ES-I3 (cell line): ENCODE results near the gene CCND1.
"Not testable (repeated sequence)": the region's sequence is repeated elsewhere in the genome, so short reads cannot be mapped to it uniquely, and the experiment has no call there.

ENCODE experiments used
- H3K36me3 ChIP-seq: 2 replicates; pipeline ENCODE4 v1.6.1; 2013; ENCODE audit warnings: mild to moderate bottlenecking, low read length, control low read depth, moderate library complexity; ENCODE audit not compliant: insufficient read depth
- H3K4me1 ChIP-seq: 2 replicates; pipeline ENCODE4 v1.6.1; 2013; ENCODE audit warnings: mild to moderate bottlenecking, control low read depth, low read length; ENCODE audit not compliant: insufficient read depth
- H3K9ac ChIP-seq: 2 replicates; pipeline ENCODE4 v1.6.1; 2013; ENCODE audit warnings: low read depth, mild to moderate bottlenecking, low read length, moderate library complexity
- H3K9me3 ChIP-seq: 2 replicates; pipeline ENCODE4 v1.6.1; 2013; ENCODE audit warnings: mild to moderate bottlenecking, low read length, moderate library complexity; ENCODE audit not compliant: control insufficient read depth, insufficient read depth

Gene CCND1

DNA sequence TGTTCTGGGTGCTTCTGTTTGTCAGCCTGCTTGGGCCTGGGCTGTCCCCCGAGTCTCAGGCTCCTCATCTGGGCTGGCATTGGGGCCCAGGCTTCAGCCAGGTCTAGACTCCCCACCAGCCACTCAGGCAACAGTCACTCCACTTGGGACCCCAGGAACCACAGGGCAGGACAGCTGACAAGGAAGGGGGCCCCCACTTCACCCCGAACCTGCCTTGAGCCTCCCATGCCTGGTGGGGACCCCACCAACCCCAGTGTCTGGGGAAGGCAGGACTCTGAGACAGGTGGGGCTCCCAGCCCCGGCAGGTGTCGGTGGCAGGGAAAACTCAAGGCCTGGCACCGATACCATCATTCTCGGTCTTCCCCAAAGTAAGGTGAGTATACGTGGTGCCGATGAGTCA, 45.9 kb downstream of the CCND1 start:
- Histone ChIP-seq H3K4me1 (no peaks in the 10 kb centered on the region), H3K9ac (no peak overlapping the region), H3K9me3 (no peaks in the 10 kb centered on the region), H3K36me3 (no peaks in the 10 kb centered on the region; the same call in 1 of the 2 replicates)

DNA sequence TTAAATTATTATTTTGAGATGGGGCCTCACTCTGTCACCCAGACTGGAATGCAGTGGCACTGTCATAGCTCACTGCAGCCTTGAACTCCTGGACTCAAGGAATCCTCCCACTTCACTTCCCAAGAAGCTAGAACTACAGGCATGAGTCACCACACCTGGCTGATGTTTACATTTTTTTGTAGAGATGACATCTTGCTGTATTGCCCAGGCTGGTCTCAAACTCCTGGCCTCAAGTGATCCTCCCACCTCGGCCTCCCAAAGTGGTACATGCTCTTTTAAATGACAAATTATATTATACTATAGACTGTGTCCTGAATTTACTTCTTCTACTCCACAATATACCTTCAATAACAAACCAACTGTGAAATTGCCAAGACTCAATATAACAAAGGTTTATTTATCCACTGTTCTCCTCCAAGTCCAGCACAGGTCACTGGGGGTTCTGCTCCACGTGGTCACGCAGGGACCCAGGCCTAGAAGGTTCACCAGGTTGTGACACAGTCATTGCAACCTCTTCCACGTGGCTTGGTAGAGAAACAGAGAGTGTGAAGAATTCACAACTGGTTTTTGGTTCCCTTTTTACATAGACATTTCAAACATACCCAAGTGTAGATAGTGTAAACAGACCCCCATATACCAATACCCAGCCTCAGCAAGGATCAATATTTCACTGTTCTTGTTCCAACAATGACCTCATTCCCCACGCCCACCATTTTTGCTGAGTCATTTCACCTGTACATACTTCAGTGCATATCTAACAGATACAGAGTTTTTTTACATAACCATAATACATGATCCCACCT, 47.2 kb downstream of the CCND1 start:
- H3K9me3 ChIP-seq, H3K36me3 ChIP-seq, H3K4me1 ChIP-seq, H3K9ac ChIP-seq: not testable (repeated sequence)

DNA sequence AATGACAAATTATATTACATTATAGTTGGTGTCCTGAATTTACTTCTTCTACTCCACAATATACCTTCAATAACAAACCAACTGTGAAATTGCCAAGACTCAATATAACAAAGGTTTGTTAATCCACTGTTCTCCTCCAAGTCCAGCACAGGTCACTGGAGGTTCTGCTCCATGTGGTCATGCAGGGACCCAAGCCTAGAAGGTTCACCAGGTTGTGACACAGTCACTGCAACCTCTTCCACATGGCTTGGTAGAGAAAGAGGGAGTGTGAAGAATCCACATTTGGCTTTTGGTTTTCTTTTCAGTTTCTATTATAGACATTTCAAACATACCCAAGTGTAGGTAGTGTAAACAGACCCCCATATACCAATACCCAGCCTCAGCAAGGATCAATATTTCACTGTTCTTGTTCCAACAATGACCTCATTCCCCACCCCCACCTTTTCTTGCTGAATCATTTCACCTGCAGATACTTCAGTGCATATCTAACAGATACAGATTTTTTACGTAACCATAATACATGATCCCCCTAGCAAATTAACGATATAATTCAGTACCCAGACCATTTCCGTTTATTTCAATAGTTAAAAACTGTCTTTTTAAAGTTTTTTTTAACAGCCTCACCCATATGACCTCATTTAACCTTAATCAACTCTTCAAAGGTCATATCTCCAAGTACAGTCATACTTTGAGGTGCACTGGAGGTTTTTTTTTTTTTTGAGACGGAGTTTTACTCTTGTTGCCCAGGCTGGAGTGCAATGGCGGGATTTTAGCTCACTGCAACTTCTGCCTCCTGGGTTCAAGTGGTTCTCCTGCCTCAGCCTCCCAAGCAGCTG, 48.7 kb downstream of the CCND1 start:
- H3K9me3 ChIP-seq = no peaks in the 10 kb centered on the region
- H3K36me3 ChIP-seq = no peaks in the 10 kb centered on the region; the same call in 1 of the 2 replicates
- H3K9ac ChIP-seq = no peak overlapping the region
- no peaks in the 10 kb centered on the region for H3K4me1 ChIP-seq

- no peaks in the 10 kb centered on the region for H3K9me3 ChIP-seq
- H3K36me3 ChIP-seq = no peaks in the 10 kb centered on the region; the same call in 1 of the 2 replicates
- H3K4me1 ChIP-seq = no peaks in the 10 kb centered on the region
- no peak overlapping the region for H3K9ac ChIP-seq
Measured at GRCh38 chr11:69691463-69691862, 50.5 kb downstream of the CCND1 start.

- H3K36me3 ChIP-seq = no peaks in the 10 kb centered on the region; the same call in 1 of the 2 replicates
- H3K4me1 ChIP-seq = no peaks in the 10 kb centered on the region
- no peaks in the 10 kb centered on the region for H3K9me3 ChIP-seq
- H3K9ac ChIP-seq = no peak overlapping the region
Measured at GRCh38 chr11:69692422-69692821, 51.5 kb downstream of the CCND1 start.

DNA sequence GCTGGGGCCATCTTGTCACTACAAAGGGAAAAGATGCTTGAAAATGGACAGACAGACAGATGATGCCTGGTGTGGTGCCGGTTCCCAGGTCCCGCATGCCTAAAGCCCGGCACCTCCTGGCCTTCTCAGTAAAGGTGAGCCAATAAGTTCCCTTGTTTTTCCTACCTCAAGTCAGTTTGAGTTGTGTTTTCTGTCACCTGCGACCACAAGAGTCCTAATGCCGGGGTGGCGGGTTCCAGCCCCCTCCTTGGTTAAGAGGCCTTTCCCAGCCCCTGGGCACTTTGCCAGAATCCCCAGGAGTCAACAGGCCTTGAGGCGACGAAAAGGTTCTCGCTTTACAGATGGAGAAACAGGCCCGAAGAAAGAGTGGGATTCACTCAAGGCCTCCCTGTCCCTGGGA, 53.8 kb downstream of the CCND1 start:
- Histone ChIP-seq H3K4me1 (no peaks in the 10 kb centered on the region), H3K36me3 (peaks cover 5% of the 10 kb centered on the region; the same call in 1 of the 2 replicates), H3K9me3 (no peaks in the 10 kb centered on the region), H3K9ac (no peak overlapping the region)

DNA sequence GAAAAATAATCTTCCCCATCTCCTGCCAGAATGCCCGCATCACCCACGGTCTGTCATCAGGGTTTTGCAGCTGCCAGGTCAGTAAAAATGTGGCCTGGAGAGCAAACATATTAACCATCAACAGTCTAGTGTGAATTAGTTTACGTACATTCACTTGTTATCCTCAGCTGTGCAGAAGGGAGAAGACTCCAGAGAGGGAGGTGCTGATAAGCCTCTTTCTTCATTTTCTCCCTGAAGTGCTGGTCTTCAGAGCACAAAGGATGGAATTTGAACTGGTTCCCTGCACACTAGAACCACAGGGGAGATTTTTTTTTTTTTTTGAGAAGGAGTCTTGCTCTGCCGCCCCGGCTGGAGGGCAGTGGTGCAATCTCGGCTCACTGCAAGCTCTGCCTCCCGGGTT, 54.6 kb downstream of the CCND1 start:
- peaks cover 3% of the 10 kb centered on the region; the same call in 1 of the 2 replicates for H3K4me1 ChIP-seq
- no peak overlapping the region for H3K9ac ChIP-seq
- peaks cover 5% of the 10 kb centered on the region; the same call in 1 of the 2 replicates for H3K36me3 ChIP-seq
- no peaks in the 10 kb centered on the region for H3K9me3 ChIP-seq

DNA sequence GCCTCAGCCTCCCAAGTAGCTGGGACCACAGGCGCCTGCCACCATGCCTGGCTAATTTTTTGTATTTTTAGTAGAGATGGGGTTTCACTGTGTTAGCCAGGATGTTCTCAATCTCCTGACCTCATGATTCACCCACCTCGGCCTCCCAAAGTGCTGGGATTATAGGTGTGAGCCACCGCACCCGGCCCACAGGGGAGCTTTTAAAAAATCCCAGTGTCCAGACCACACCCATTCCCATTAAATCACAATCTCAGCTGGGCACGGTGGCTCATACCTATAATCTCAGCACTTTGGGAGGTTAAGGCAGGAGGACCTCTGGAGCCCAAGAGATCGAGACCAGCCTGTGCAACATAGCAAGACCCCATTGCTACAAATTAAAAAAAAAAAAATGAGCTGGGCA, 55.0 kb downstream of the CCND1 start:
- H3K9me3 ChIP-seq, H3K36me3 ChIP-seq, H3K4me1 ChIP-seq, H3K9ac ChIP-seq: not testable (repeated sequence)

DNA sequence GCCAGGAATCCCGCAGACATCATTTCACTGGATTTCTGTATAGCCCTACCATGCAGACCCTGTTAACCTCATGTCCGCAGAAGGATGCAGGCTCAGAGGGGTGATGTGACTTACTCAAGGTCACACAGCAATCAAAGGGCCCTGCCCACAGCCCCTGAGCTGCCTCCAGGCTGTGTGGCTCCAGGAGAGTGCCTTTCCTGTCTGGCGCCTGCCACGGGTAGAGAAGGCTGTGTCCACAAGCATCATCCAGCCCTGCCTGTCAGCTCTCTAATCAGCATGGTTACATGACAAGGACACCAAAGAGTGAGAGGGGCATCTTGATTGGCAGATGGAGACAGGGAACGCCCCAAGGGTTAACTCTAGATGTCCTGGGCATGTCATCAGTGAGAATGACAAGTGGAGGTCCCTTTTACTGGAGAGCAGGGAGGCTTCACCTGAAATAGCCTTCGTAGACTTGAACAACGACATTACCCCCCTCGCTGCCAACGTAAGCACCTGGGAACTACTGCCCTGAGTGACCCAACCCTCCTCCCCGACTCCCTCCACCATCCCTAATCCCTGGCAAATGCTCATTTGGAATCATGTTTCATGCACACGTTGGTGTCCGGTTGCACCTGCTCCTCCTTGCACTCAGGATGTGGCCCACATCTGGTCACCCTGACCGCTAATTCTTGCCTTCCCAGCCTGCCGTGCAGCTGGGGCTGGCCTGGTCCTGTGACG, 56.0 kb downstream of the CCND1 start:
- peaks cover 8% of the 10 kb centered on the region; the same call in 1 of the 2 replicates for H3K4me1 ChIP-seq

GRCh38 chr11:69697469-69697843, 56.5 kb downstream of the CCND1 start:
- Histone ChIP-seq H3K36me3 (peaks cover 5% of the 10 kb centered on the region; the same call in 1 of the 2 replicates), H3K4me1 (peaks cover 8% of the 10 kb centered on the region; the same call in 1 of the 2 replicates), H3K9me3 (no peaks in the 10 kb centered on the region), H3K9ac (no peak overlapping the region)

More for the DNA sequence above, 56.0 kb downstream of the CCND1 start:
- Histone ChIP-seq H3K9ac (no peak overlapping the region), H3K36me3 (peaks cover 5% of the 10 kb centered on the region; the same call in 1 of the 2 replicates), H3K9me3 (no peaks in the 10 kb centered on the region)

DNA sequence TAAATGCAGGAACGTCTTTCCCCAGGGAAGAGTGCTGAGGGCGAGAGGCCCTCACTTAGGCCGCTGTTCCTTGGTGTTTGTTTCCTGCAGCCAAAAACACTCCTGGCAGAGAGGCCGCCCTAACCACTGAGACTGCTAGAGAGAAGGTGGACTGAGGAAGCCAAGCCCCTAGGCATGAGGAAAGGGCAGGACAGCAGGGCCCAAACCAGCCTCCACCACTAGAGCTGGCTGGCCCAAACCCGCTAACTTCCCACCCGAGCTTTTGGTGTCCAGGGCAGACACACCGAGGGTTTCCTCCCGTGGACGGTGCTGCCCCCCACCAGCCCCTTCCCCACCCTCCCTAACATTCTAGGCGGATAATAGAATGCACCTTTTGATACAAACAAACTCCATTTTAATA, 56.9 kb downstream of the CCND1 start:
- Histone ChIP-seq H3K4me1 (peaks cover 8% of the 10 kb centered on the region; the same call in 1 of the 2 replicates), H3K9me3 (no peaks in the 10 kb centered on the region), H3K36me3 (peaks cover 5% of the 10 kb centered on the region; the same call in 1 of the 2 replicates), H3K9ac (no peak overlapping the region)

GRCh38 chr11:69698362-69698761, 57.4 kb downstream of the CCND1 start:
- no peaks in the 10 kb centered on the region for H3K9me3 ChIP-seq
- peaks cover 8% of the 10 kb centered on the region; the same call in 1 of the 2 replicates for H3K4me1 ChIP-seq
- H3K36me3 ChIP-seq = peaks cover 5% of the 10 kb centered on the region; the same call in 1 of the 2 replicates
- no peak overlapping the region for H3K9ac ChIP-seq

DNA sequence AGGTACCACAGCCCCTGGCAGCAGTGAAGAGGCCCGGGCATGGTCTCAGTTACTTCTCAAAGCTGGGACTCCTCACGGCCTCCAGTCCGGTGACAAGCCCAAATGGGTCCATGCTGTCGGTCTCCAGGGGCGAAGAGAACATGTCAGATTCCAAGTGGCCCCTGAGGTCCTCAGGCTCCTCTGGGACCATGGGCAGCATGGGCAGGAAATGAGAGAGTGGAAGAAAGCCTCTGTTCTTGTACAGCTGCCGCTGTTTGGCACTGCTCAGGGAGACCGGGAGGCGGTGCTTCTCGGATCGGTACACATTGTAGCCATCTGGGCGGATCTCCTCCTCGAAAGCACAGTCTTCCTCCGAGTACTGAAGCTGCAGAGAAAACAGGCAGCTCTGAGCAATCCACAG, 58.3 kb downstream of the CCND1 start:
- Histone ChIP-seq H3K36me3 (peaks cover 5% of the 10 kb centered on the region; the same call in 1 of the 2 replicates), H3K4me1 (peaks cover 8% of the 10 kb centered on the region; the same call in 1 of the 2 replicates), H3K9me3 (no peaks in the 10 kb centered on the region), H3K9ac (no peak overlapping the region)
